Esophagus squamous epithelium (tissue), 5 donors: ENCODE measurements around the gene MRPL30. TPM values are rescaled to one million over a fixed set of nuclear protein-coding genes. Genes with fewer than 3 reads are reported as not detected.

ENCODE experiments used
- DNase-seq: peaks from one replicate; lab custom pipeline; 2025; lab: John Stamatoyannopoulos, UW
- H3K27ac ChIP-seq, 4 donors: fragments of 200-600 bp; sonication (generic); one replicate each; pipeline ENCODE4 v1.5.1; 2016 to 2019; ENCODE audit warnings: mild to moderate bottlenecking in 1 of 4
- H3K27me3 ChIP-seq, 4 donors: fragments of 200-600 bp; sonication (generic); 1 replicate in 3 of 4; 2 replicates in 1 of 4; pipeline versions ENCODE4 v1.5.1 to v1.6.0; 2017 to 2021; ENCODE audit warnings: antibody characterized with exemption in 1 of 4
- H3K36me3 ChIP-seq, 3 donors: fragments of 200-600 bp; sonication (generic); one replicate each; pipeline ENCODE4 v1.5.1; 2016 to 2019
- H3K4me1 ChIP-seq, 3 donors: fragments of 200-600 bp; sonication (generic); one replicate each; pipeline ENCODE4 v1.5.1; 2017 to 2019
- H3K4me3 ChIP-seq, 4 donors: fragments of 200-600 bp; sonication (generic); 1 replicate in 3 of 4; 2 replicates in 1 of 4; pipeline ENCODE4 v1.5.1; 2016 to 2019; ENCODE audit warnings: mild to moderate bottlenecking in 2 of 4, moderate library complexity in 1 of 4
- H3K9me3 ChIP-seq, 3 donors: fragments of 200-600 bp; sonication (generic); one replicate each; pipeline ENCODE4 v1.5.1; 2016 to 2019
- CTCF ChIP-seq, 6 experiments: fragments of 450-650 bp in 4 of 6; fragments of 200-600 bp in 2 of 6; sonication (generic) in 2 of 6; IDR thresholded peaks; one replicate each; pipeline ENCODE4 v1.5.1; 2016 to 2019; ENCODE audit warnings: antibody characterized with exemption in 6 of 6, mild to moderate bottlenecking in 4 of 6, moderate library complexity in 4 of 6
- POLR2A ChIP-seq, 4 donors: fragments of 450-650 bp; IDR thresholded peaks; one replicate each; pipeline ENCODE4 v1.6.1; 2017; ENCODE audit warnings: antibody characterized with exemption in 4 of 4, mild to moderate bottlenecking in 4 of 4, moderate library complexity in 3 of 4
- WGBS, 2 donors: methylation state at CpG; one replicate each; pipeline ENCODE4 v1.1.5; 2018; 5-methylcytosine and 5-hydroxymethylcytosine counted together
- intact Hi-C: fragments of 100-400 bp; cut with DNase I; formaldehyde crosslinking; loops from one replicate; pipeline ENCODE4 v1.15.0; 2022
- small RNA-seq, 4 donors: library from RNA; depleted of rRNA; stranded (forward); fragments of <200 nt; gene quantifications; one replicate each; pipeline ENCODE3, GENCODE V24; 2016
- total RNA-seq, 4 donors: library from RNA; depleted of rRNA; stranded (reverse); fragments of >200 nt; gene quantifications; one replicate each; pipeline ENCODE4 v1.1.0, GENCODE V29; 2016
- donor health status: DM: yes; HTN: yes; CAD: no.

Gene MRPL30
- total RNA-seq, 4 donors from 2014 or later: 18.3 to 35.9 (median 32.8) TPM

GRCh38 chr2:99238599-99238998 is 57.6 kb downstream of the MRPL30 start:
- TF ChIP-seq CTCF (IDR thresholded peaks at IDR 0.05): no peak
- no peak for TF ChIP-seq POLR2A (IDR thresholded peaks at IDR 0.05)
- Histone ChIP-seq H3K9me3 (no peaks in the 10 kb centered on the region), H3K27me3 (no peaks in the 10 kb centered on the region), H3K36me3 (no peaks in the 10 kb centered on the region), H3K4me3 (no peak overlapping the region), H3K27ac (no peak overlapping the region), H3K4me1 (no peaks in the 10 kb centered on the region)
- no peak for DNase-seq
- WGBS, 2 donors: 86 to 95% methylated on average over 6 of the region's 6 CpGs
- intact Hi-C loops: no loop called here

- H3K27me3 ChIP-seq: no peaks in the 10 kb centered on the region
- DNase-seq: no peak
- no peaks in the 10 kb centered on the region for H3K4me1 ChIP-seq
- 85 to 87% methylated on average over 6 of the region's 6 CpGs for WGBS, 2 donors
- TF ChIP-seq POLR2A (IDR thresholded peaks at IDR 0.05) (no peak), CTCF (IDR thresholded peaks at IDR 0.05) (no peak)
- no peak overlapping the region for H3K4me3 ChIP-seq
- no peaks in the 10 kb centered on the region for H3K9me3 ChIP-seq
- intact Hi-C loops: no loop called here
- H3K36me3 ChIP-seq: no peaks in the 10 kb centered on the region
- no peak overlapping the region for H3K27ac ChIP-seq
Observed at GRCh38 chr2:99240431-99240830, 59.4 kb downstream of the MRPL30 start.

GRCh38 chr2:99242151-99242550 is 61.2 kb downstream of the MRPL30 start:
- Histone ChIP-seq H3K27me3 (no peaks in the 10 kb centered on the region), H3K36me3 (no peaks in the 10 kb centered on the region), H3K9me3 (no peaks in the 10 kb centered on the region), H3K4me3 (no peak overlapping the region), H3K27ac (no peak overlapping the region), H3K4me1 (no peaks in the 10 kb centered on the region)
- no peak for DNase-seq
- TF ChIP-seq CTCF (IDR thresholded peaks at IDR 0.05) (no peak), POLR2A (IDR thresholded peaks at IDR 0.05) (no peak)
- WGBS, 2 donors: 76 to 96% methylated on average over 6 of the region's 6 CpGs
- intact Hi-C loops: no loop called here

Small RNAs within 50 kb of the gene (small RNA-seq; reads per million reads assigned to genes)
- gene AC092587.1: 0 reads per million in 4 donors

Other genes starting within 250 kb of the MRPL30 start
- gene CRACDL, start 245.0 kb upstream of the MRPL30 start, total RNA-seq: 10 to 100 TPM in 2 of 4 donors, 1 to 10 TPM in 2; 6.5 to 33.6 (median 9.7) TPM
- gene C2orf15, start 39.5 kb upstream of the MRPL30 start, total RNA-seq: 1 to 10 TPM in 1 of 4 donors, under 1 TPM in 3; 0.49 to 1.2 (median 0.86) TPM
- 10 to 100 TPM in 1 of 4 donors, 1 to 10 TPM in 3; 2.3 to 12.1 (median 4.8) TPM for gene TSGA10, start 26.2 kb upstream of the MRPL30 start, total RNA-seq
- 1 to 10 TPM; 2.5 to 6.9 (median 4.4) TPM for gene LIPT1, start 26.2 kb upstream of the MRPL30 start, total RNA-seq
- 10 to 100 TPM; 10.8 to 32.3 (median 28.7) TPM for gene MITD1, start 126 bp upstream of the MRPL30 start, total RNA-seq
- gene LYG2, start 74.5 kb downstream of the MRPL30 start, total RNA-seq: not detected
- under 1 TPM in 1 of 4 donors, not detected in 3; 0.95 TPM for gene LYG1, start 120.0 kb downstream of the MRPL30 start, total RNA-seq
- gene TXNDC9, start 155.1 kb downstream of the MRPL30 start, total RNA-seq: 10 to 100 TPM; 32.8 to 56.2 (median 47.5) TPM
- gene EIF5B, start 156.2 kb downstream of the MRPL30 start, total RNA-seq: 10 to 100 TPM; 19.4 to 40.7 (median 30.0) TPM